Middle frontal gyrus (tissue), 1 donor: ENCODE data around the gene FAM50B.

Experiments used
- DNase-seq: peaks from one replicate; pipeline ENCODE4 v3.0.0-alpha.2; 2015; ENCODE audit warnings: low spot score; ENCODE audit errors: extremely low spot score

The FAM50B gene

DNA sequence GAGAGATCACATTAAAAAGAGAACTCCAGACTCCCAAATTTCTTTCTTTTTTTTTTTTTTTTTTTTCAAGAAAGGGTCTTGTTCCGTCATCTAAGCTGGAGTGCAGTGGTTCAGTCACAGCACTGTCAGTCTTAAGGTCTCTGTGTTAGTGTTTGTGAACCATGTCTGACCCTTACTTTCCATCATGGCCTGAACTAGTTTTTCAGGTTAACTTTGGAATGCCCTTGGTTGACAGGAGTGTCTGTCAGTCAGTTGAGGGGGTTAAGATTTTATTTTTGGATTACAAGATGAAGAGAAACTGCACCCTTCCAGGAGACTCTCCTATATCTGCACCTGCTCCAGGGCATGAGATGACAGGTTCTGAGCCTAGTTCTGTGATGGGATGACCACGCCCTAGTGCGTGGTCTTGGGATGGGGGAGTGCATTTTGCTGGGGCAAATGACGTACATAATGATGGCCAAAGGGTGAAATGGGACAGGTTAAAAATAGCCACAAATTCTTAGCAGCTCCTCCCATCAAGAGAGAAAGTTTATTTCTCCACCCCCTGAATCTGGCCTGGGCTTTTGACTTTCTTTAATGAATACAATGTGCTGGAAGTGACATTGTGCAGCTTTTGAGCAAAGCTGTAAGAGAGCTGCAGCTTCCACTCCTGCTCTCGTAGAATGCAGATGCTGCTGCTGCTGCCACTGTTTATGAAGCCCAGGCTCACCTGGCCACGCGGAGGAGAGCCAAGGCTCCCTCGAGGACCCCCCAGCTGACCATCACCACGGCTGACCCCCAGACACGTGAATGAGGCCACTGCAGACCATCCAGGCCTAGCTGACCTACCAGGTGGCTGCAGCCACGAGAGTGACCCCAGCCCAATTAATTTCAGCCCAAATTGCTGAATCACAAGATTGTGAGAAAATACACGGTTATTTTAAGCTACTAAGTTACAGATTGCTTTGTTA, 29.7 kb upstream of the FAM50B start:
- no peak for DNase-seq

DNA sequence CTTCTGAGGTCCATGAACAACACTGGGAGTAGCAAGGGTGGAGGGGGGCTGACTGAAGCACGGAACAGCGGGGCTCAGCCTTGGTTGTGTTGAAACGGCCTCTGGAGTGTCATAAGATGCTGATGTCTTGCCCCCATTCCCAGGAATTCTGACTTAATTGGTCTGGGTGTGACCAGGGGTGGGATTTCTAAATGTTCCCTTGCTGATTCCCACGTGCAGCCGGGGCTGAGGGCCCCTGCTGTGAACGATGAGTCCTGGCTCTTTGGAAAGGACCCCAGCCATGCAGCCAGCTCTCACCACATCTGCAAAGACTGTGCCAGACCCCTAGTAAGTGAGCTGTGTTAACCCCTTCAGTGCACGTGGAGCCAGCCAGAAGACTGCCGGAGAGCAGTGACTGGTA, 28.6 kb upstream of the FAM50B start:
- DNase-seq: no peak

DNA sequence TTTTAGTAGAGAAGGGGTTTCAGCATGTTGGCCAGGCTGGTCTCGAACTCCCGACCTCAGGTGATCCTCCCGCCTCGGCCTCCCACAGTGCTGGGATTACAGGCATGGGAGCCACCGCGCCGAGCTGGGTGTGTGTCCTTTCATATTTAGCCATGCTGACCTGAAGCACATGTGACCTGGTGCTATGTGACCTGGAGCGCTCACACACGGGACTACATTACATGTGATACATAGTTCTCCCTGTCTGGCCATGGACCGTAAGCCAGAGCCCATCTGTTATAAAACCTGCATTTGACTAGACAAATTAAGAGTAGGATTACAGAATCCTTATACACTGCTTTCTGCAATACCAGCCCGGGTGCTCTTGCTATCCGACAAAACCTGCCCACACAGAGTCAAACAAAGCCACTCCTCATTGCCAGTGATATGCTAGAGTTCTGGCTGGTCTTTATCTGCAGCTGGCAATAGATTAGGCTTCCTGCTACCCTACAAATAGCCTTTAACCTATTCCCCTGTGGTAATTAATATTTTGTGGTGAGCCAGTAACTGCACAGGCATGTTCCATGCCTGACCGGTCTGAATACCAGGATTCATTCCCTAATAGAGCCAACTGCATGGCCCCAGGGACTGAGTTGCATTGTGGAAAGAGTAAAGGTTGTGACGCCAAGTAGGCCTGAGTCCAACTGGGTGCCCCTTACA, 26.3 kb upstream of the FAM50B start:
- DNase-seq: no peak

DNA sequence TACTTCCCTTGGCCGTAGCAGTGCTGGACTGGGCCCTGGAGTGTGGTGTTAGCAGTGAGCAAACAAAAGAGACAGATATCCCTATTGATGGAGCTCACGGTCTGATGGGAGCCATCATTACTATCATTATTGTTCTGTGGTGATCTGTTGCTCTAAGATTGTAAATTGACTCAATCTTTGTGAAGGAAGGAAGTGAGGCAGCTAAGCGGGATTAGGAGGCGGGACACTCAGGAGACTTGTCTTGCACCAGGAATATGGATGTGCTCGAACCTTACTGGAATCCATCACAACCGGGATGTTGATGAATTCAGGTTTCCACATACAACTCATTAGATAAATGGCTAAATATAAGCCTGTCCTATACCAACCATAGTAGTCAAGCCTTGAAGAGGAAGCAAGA, 25.5 kb upstream of the FAM50B start:
- DNase-seq: no peak

DNA sequence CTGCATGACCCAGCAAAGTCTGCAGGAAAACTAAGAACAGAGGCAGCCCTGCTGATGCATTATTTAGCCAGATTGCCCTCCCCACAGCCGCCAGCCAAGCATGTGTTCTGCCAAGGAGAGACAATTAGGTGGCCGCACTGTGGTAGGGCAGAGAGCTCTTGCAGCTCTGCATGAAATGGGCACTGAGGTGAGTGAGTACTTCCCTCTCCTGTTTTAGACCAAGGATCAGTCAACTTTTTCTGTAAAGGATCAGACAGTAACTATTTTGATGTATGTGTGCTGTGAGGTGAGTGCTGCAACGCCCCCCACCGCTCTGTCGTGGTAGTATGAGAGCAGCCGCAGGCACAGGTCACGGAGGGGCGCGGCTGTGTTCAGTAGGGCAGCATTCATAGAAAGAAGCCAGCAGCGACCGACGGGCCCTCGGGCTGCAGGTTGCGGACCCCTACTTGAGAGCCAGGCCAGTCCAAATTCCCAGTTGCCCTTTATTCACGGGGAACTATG, 23.8 kb upstream of the FAM50B start:
- no peak for DNase-seq

GRCh38 chr6:3825851-3826581, 23.2 kb upstream of the FAM50B start:
- no peak for DNase-seq

DNA sequence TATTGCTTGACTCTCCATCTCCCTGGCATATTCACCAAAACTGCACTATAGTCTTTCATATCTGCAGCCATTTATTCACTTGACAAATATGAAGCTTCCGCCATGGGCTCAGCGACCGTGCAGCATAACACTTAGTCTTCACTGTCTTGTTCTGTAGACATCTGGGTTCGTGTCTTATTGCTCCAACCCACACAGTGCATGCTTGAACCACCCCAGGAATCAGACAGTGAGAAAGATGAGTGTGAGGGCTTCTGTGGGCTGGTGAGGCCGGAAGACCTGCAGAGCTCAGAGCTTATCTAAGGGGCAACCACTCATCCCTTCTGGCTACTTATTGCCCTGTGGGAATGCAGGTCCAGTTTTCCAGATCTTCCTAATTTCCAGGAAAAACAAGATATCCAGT, 19.9 kb upstream of the FAM50B start:
- DNase-seq: no peak

- DNase-seq: no peak
Measured at GRCh38 chr6:3830806-3831205, 18.4 kb upstream of the FAM50B start.

DNA sequence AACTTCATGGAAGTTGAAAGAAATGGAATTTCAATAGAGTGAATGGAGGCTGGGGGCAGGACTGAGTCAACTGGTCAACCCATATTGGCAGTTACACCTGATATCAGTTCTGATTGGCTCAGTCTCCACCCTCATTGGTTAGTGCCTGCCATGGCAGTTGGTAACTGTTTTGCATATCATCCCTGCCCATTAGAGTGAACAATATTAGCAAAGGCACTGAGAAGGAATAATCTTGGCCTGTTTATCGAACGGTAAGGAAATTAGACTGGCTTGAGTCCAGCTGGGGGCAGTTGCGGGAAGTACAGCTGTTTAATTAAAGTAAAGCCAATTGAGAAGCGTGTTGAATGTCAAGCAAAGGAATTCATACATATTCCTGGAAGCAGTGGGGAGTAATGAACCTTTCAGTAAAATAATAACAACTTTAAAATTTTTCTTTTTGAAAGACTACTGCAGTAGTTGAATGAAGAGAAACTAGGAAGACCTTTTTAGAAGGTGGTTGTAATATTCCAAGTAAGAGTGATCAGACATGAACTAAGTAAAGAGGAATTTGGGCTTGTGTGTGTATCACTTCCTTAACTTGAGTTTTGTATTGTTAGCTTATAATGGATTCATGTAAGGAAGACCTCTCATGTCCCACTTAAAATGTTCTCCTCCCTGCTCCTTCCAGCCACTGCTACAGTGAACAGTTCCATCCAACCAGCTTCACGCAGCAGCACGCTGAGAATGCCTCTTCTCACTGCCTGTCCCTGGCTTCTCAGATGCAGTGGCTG, 17.2 kb upstream of the FAM50B start:
- no peak for DNase-seq

DNA sequence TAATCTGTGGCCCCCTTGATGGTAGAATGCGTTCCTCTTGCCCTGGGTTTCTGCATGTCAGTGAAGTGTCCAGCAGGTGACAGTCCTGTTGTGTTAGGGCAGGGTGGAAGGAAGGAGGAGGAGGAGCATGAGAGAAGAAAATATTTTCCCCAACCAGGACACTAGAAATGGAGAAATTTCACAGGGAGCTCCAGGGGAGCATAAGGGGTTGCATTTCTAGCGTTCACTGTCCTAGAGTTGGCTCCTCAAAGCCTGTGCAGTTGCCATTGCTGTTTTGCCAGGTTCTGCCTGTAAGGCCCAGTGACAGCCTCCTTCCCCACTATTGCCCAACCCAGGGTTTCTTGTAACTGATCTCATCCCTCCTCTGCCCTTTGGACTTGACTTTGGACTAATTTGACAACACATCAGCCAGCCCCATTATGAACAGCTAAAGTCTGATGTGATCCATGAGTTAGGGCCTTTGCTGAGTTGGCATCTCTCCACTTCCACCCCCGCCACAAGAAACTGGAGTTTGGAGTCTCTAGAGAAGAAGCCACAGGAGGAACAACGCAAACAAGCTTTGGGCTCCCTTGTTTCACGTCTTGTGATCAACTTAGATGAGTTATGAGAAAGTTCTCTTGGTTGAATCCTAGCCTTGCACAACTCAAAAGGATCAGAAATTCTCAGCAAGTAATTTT, 14.0 kb upstream of the FAM50B start:
- no peak for DNase-seq

GRCh38 chr6:3835785-3836184, 13.4 kb upstream of the FAM50B start:
- no peak for DNase-seq

DNA sequence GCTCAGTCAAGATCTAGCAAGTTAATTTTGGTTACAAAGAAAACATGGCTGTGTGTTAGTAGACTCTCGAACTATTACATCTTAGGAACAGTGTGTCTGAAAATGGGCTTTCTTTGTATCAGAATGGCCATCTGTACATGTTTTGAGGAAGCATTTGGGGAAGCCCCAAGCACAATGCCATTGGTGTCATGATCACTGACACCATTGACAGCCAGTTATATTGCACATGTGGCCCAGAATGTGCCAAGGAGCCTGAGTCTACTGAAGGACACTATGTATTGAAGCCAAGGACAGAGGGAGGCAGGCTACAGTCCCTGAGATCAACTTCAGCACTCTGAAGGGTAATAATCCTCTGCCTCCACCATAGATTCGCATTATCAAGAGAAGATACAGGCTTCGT, 12.6 kb upstream of the FAM50B start:
- no peak for DNase-seq

DNA sequence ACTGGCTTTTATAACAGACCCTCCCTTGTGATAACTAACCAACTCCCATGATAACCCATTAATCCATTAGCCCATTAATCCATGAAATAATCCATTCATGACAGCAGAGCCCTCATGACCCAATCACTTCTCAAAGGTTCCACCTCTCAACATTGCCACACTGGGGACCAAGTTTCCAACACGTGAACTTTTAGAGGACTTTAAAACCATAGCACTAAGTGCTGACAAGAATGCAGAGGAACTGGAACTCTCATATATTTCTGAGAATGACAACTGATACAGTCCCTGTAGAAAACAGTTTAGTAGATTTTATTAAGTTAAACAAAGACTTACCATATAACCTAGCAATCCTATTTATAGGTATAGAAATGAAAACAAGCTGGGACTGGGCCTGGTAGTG, 11.4 kb upstream of the FAM50B start:
- no peak for DNase-seq

DNA sequence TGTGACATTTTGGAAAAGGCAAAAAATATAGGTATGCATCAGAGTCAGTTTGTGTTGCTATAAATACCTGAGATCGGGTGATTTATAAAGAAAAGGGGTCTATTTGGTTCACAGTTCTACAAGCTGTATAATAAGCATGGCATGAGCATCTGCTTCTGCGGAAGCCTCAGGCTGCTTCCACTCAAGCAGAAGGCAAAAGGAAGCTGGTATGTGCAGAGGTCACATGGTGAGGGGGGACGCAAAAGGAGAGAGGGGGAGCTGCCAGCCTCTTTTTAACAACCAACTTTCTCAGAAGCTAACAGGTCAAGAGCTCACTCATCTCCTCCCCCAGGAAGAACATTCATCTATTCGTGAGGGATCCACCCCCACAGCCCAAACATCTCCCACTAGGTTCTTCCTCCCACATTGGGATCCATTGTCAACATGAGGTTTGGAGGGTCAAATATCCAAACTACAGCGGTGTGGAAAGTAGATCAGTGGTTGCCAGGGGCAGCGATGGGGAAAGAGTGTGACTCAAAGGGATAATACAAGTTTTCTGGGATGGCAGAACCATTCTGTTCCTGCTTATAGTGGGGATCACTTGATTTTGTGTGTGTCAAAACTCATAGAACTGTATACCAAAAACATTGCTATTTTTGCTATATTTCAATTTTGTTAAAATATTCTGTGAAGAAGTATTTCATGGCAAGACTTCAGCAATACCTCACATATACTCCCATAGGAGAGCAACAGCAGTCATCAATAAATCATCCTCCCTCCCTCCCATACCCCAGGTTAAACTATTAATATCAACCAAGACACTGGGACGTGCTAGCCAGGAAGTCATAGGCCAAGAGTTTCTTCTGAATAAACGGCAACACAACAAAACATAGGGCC, 9.9 kb upstream of the FAM50B start:
- no peak for DNase-seq

DNA sequence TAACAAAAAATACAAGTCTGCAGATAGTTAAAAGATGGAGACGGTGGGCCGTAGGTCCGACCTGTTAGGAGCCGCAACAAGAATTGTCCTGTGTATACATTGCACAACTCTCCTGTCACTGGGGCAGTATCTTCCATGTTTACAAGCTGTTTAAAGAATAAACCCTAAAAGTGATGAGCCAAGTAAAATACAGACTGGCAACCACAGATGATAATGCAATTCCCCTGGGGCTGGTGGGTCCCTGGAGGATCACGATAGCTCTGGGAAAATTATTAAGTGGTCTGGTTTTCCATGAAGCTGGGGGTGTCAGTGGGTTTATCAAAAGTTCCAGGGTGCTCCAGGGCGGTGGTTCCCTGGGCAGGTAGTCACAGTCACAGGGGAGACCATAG, 8.1 kb upstream of the FAM50B start:
- no peak for DNase-seq

- no peak for DNase-seq
Measured at GRCh38 chr6:3841711-3842565, 7.2 kb upstream of the FAM50B start.

GRCh38 chr6:3843379-3844096, 5.6 kb upstream of the FAM50B start:
- DNase-seq: no peak

GRCh38 chr6:3844097-3844463, 5.1 kb upstream of the FAM50B start:
- no peak for DNase-seq
